KMS-11 (cell line): Measurements from ENCODE around the gene OSBPL5.

ENCODE experiments used
- H2AFZ ChIP-seq: fragments of 200-600 bp; sonication (generic); 2 replicates; pipeline ENCODE4 v1.6.1; 2016; ENCODE audit warnings: antibody characterized with exemption, mixed run types, low read depth
- H3K27ac ChIP-seq: fragments of 200-600 bp; sonication (generic); 2 replicates; pipeline ENCODE4 v1.6.1; 2016; ENCODE audit warnings: mild to moderate bottlenecking, mixed run types
- H3K27me3 ChIP-seq: fragments of 200-600 bp; sonication (generic); 2 replicates; pipeline ENCODE4 v1.6.1; 2017; ENCODE audit warnings: mild to moderate bottlenecking, low read depth, mixed run types, moderate library complexity; ENCODE audit not compliant: insufficient read depth
- H3K36me3 ChIP-seq: fragments of 200-600 bp; sonication (generic); 2 replicates; pipeline ENCODE4 v1.6.1; 2017; ENCODE audit warnings: mild to moderate bottlenecking, mixed run types; ENCODE audit not compliant: insufficient read depth
- H3K4me1 ChIP-seq: fragments of 200-600 bp; sonication (generic); 2 replicates; pipeline ENCODE4 v1.6.1; 2016; ENCODE audit warnings: mild to moderate bottlenecking, low read depth, mixed run types; ENCODE audit not compliant: poor library complexity, severe bottlenecking
- H3K4me2 ChIP-seq: fragments of 200-600 bp; sonication (generic); 2 replicates; pipeline ENCODE4 v1.7.0; 2016; ENCODE audit warnings: mild to moderate bottlenecking, mixed run types
- H3K4me3 ChIP-seq: fragments of 200-600 bp; sonication (generic); IDR thresholded peaks from 2 replicates; pipeline ENCODE4 v1.6.1; 2017; ENCODE audit warnings: low read depth, low read length, mixed read lengths; ENCODE audit not compliant: insufficient read depth
- H3K79me2 ChIP-seq: fragments of 200-600 bp; sonication (generic); 2 replicates; pipeline ENCODE4 v1.6.1; 2016; ENCODE audit warnings: low read depth, mixed run types; ENCODE audit not compliant: insufficient read depth
- H3K9ac ChIP-seq: fragments of 200-600 bp; sonication (generic); 2 replicates; pipeline ENCODE4 v1.6.1; 2016; ENCODE audit warnings: mild to moderate bottlenecking, mixed run types
- H4K20me1 ChIP-seq: fragments of 200-600 bp; sonication (generic); 2 replicates; pipeline ENCODE4 v1.6.1; 2016; ENCODE audit warnings: mild to moderate bottlenecking, mixed run types; ENCODE audit not compliant: insufficient read depth
- TF ChIP-seq, protein P1 (sequence below): fragments of 200-600 bp; sonication (generic); conservative IDR thresholded peaks from 2 replicates; pipeline ENCODE4 v1.6.1; 2017; ENCODE audit warnings: low read depth, mild to moderate bottlenecking, antibody characterized with exemption, low read length, moderate library complexity, mixed read lengths

The OSBPL5 gene

DNA sequence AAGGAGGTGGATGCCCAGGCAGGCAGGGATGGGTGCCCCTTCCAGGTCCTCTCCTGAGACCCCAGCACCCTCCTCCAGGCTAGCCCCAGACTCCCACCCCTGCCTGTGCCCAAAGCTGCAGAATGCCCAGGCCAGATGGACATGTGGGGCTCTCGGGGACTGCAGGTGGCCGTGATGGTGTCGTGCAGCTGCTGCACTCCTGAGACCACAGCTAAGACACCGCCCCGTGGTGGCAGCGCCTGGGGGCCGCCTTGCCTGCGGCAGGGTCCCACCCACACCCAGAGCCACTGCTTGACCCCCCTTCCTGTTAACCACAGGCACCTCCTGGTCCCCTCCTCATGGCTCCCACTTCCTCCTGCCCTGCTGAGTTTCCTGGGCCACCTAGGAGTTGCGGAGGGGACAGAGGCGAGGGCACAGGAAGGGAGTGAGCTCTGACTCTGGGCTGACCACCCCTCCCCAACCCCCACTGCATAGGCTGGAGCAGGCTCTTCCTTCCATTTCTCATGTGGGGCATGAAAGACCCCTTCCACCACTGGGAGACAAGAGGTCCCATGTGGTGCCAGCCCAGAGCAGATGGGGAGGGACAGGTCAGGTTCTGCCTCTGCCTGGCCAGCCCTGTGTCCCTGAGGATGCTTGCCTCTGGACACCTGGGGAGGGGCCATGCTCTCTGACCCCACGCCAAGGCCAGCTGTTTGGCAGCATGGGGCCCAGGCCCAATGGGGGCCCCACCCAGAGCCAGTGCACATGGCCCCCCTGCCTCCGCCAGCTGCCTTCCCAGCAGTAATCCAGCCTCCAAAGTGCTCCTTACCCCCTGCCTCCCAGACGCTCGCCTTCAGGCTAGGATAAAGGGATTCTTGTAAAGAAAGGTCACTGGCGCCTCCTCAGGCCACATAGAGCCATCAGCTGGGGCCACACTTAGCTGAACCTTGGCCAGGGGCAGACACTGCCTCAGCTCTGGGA, 29.3 kb downstream of the OSBPL5 start:
- TF ChIP-seq, protein P1, sequence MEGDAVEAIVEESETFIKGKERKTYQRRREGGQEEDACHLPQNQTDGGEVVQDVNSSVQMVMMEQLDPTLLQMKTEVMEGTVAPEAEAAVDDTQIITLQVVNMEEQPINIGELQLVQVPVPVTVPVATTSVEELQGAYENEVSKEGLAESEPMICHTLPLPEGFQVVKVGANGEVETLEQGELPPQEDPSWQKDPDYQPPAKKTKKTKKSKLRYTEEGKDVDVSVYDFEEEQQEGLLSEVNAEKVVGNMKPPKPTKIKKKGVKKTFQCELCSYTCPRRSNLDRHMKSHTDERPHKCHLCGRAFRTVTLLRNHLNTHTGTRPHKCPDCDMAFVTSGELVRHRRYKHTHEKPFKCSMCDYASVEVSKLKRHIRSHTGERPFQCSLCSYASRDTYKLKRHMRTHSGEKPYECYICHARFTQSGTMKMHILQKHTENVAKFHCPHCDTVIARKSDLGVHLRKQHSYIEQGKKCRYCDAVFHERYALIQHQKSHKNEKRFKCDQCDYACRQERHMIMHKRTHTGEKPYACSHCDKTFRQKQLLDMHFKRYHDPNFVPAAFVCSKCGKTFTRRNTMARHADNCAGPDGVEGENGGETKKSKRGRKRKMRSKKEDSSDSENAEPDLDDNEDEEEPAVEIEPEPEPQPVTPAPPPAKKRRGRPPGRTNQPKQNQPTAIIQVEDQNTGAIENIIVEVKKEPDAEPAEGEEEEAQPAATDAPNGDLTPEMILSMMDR, result no peak
- no peaks in the 10 kb centered on the region for H4K20me1 ChIP-seq

DNA sequence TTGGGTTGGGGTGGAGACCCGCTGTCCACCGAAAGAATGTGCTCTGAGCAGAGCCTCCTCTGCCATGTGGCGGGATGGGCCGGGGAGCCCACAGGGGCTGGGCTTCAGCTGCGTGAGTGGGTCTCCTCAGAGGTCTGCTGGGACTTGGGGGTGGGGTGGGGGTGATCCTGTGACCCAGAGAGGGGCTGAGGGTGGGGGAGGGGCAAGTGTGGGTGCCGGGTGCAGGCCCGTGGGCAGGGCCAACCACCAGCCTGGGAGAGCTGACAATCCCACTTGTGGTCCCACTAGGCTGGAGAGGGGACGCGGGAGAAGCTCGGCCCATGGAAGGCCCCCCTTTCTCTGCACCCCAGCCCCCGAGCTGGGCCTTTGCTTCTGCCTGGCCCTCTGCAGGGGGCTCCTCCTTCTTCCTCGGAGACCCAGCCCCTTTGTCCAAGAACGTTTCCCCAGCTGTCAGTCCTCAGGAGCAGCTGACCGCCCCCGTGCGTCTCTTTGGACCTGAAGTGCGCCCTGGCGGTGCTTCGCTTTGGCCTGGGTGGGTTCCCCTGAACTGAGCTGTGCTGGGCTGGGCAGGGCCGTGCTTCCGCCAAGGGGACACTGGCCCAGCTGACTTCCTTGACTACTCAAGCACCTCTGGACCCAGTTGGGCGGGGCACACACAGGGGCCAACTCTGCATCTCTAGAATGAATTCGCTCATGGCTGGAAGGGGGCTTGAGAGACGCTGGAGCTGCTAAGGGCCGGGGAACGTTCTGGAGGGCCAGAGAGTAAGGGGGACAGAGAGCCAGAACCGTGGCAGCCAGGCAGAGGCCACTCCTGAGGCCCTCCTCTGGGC, 30.2 kb downstream of the OSBPL5 start:
- no peak overlapping the region for H2AFZ ChIP-seq
- H3K27ac ChIP-seq, result no peak overlapping the region
- H3K4me1 ChIP-seq, result no peaks in the 10 kb centered on the region
- H3K4me2 ChIP-seq, result no peak overlapping the region
- TF ChIP-seq, protein P1, result no peak
- H3K9ac ChIP-seq, result no peak overlapping the region
- H3K79me2 ChIP-seq, result no peaks in the 10 kb centered on the region
- no peaks in the 10 kb centered on the region for H3K36me3 ChIP-seq
- no peak overlapping the region for H3K4me3 ChIP-seq
- no peaks in the 10 kb centered on the region for H3K27me3 ChIP-seq
- H4K20me1 ChIP-seq, result no peaks in the 10 kb centered on the region

More for the DNA sequence above, 29.3 kb downstream of the OSBPL5 start:
- Histone ChIP-seq H3K27ac (no peak overlapping the region), H3K27me3 (no peaks in the 10 kb centered on the region), H2AFZ (no peak overlapping the region), H3K9ac (no peak overlapping the region), H3K4me3 (no peak overlapping the region), H3K36me3 (no peaks in the 10 kb centered on the region), H3K4me1 (no peaks in the 10 kb centered on the region), H3K79me2 (no peaks in the 10 kb centered on the region), H3K4me2 (no peak overlapping the region)

DNA sequence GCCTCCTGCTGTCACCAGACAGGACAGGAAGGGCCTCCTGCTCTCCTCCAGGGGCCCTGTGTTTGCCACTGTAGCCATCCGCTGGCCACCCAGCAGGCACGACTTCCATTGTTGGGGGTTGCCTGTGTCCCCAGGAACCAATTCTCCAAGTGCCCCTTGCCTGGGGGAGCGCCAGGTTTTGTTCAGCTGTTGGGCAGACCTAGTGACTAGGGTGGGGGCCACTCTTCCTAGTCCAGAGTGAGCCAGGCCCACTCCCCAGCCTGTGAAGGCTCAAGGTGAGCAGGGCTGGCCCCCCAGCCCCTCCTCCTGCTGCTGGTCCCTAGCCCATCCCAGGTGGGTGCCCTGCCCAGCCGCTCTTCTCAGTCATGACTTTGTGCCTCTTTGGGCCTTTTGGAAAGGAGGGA, 30.9 kb downstream of the OSBPL5 start:
- Histone ChIP-seq H2AFZ (no peak overlapping the region), H3K79me2 (no peaks in the 10 kb centered on the region), H4K20me1 (no peaks in the 10 kb centered on the region), H3K36me3 (no peaks in the 10 kb centered on the region), H3K9ac (no peak overlapping the region), H3K4me1 (no peaks in the 10 kb centered on the region), H3K27ac (no peak overlapping the region), H3K4me2 (no peak overlapping the region), H3K4me3 (no peak overlapping the region), H3K27me3 (no peaks in the 10 kb centered on the region)
- TF ChIP-seq, protein P1, result no peak

DNA sequence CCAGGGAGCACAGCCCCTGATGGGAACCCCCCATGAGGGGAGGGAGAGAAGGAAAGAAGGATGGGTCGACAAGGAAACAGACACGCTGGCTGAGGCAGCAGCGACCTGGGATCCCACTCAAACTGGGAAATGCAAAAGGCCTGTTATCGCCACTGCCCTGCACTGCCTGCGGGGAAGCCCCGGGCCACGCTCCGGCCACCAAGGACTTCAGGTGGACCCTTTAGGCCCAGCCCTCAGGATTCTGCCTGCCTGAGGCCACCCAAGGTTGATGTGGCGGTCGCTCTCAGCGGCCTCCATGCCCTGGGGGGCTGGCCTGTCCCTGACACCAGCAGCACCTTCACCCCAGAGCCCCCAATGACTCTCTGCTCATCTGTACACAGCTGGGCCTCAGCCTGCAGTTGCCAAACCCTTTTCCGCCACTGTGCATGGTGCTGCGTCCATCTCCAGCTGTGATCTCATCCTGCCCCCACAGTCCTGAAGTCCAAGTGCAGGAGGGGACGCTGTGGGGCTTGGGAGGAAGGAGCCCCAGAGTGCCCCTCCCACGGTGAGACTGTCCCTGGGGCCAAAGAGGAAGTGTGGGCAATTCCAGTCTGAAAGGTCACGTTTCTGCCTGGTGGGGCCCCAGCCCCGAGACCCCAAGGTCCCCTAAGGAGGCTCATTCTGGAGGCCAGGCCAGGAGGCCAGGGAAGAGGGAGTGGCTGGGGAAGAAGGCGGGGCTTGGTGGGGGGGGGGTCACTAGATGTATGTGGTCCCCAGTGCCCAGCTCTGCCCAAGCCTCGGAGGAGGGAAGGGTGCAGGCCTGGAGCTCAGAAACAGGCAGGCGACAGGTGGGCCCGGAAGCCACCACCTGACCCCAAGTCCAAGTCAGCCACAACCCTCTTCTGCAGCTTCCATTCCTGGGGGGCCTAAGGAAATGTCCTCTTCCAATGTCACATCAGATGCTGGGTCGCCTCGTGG, 31.6 kb downstream of the OSBPL5 start:
- H4K20me1 ChIP-seq, result no peaks in the 10 kb centered on the region
- no peak overlapping the region for H3K4me2 ChIP-seq
- no peaks in the 10 kb centered on the region for H3K36me3 ChIP-seq
- H3K79me2 ChIP-seq, result no peaks in the 10 kb centered on the region
- no peak overlapping the region for H3K4me3 ChIP-seq
- no peak overlapping the region for H3K9ac ChIP-seq
- no peaks in the 10 kb centered on the region for H3K4me1 ChIP-seq
- no peaks in the 10 kb centered on the region for H3K27me3 ChIP-seq
- H2AFZ ChIP-seq, result no peak overlapping the region
- TF ChIP-seq, protein P1, result no peak
- H3K27ac ChIP-seq, result no peak overlapping the region
